ENCODE measurements around the gene MYLK4. TPM values are rescaled to one million over a fixed set of nuclear protein-coding genes. Genes with fewer than 3 reads are reported as not detected.

Gene MYLK4
- 0.07 to 0.13 TPM (median 0.09 TPM) in 5 replicates for total RNA-seq (2022; extraction: Qiagen RNA extraction)

GRCh38 chr6:2750832-2751231 lies at the start of gene MYLK4:
TSS of gene MYLK4 (minus strand) at chr6:2750922. CDS start at chr6:2749294, 1,628 bp downstream.

GRCh38 chr6:2765166-2765895 lies 14.6 kb upstream of the MYLK4 start, which contains the start of gene WRNIP1:
TSS of gene WRNIP1 (plus strand) at chr6:2765393. CDS start at chr6:2765623, 230 bp downstream.

Other genes starting within 250 kb of the MYLK4 start
- gene WRNIP1, start 14.5 kb upstream of the MYLK4 start, total RNA-seq (2022; extraction: Qiagen RNA extraction): 33.2 to 36.7 TPM (median 36.0 TPM) in 5 replicates
- gene SERPINB1, start 90.9 kb upstream of the MYLK4 start, total RNA-seq (2022; extraction: Qiagen RNA extraction): 41.3 to 47.8 TPM (median 44.3 TPM) in 5 replicates
- gene SERPINB9, start 152.4 kb upstream of the MYLK4 start, total RNA-seq (2022; extraction: Qiagen RNA extraction): 5.8 to 8.7 TPM (median 7.4 TPM) in 5 replicates
- 124 to 133 TPM (median 129 TPM) in 5 replicates for gene SERPINB6, start 220.6 kb upstream of the MYLK4 start, total RNA-seq (2022; extraction: Qiagen RNA extraction)
- 55.1 to 74.2 TPM (median 69.4 TPM) in 5 replicates for gene NQO2, start 249.0 kb upstream of the MYLK4 start, total RNA-seq (2022; extraction: Qiagen RNA extraction)

Measured in A549 treated with AZD2906 at 1 μM for 4 hours (cell line).